Hindlimb muscle (tissue), 1 donor: ENCODE measurements around the gene ZNF865. TPM values are rescaled to one million over a fixed set of nuclear protein-coding genes. Genes with fewer than 3 reads are reported as not detected.
"Not testable (repeated sequence)": the region's sequence is repeated elsewhere in the genome, so short reads cannot be mapped to it uniquely, and the experiment has no call there.

Source experiments
- DNase-seq: peaks from one replicate; pipeline ENCODE4 v3.0.0-alpha.2; 2013
- polyA plus RNA-seq: library from polyadenylated mRNA; unstranded; fragments of 120-200 nt; gene quantifications from one replicate; pipeline ENCODE4 v1.2.1, GENCODE V29; 2013; ENCODE audit not compliant: insufficient read length

The ZNF865 gene
- polyA plus RNA-seq: 10.0 TPM

- peak; percentile 81 for DNase-seq
Observed at GRCh38 chr19:55605637-55606470, at the start of gene ZNF865. Gene ZNF865 (plus strand): TSS chr19:55605647. CDS start chr19:55613619, 7,972 bp downstream.

GRCh38 chr19:55559684-55560083 lies 45.8 kb upstream of the ZNF865 start:
- DNase-seq: no peak

- no peak for DNase-seq
Observed at GRCh38 chr19:55563261-55563690, 42.2 kb upstream of the ZNF865 start.

GRCh38 chr19:55566823-55567222 lies 38.6 kb upstream of the ZNF865 start:
- no peak for DNase-seq

- no peak for DNase-seq
Observed at GRCh38 chr19:55567708-55568328, 37.6 kb upstream of the ZNF865 start.

GRCh38 chr19:55569477-55569876 lies 36.0 kb upstream of the ZNF865 start:
- DNase-seq: not testable (repeated sequence)

GRCh38 chr19:55573929-55574328 lies 31.5 kb upstream of the ZNF865 start:
- DNase-seq: not testable (repeated sequence)

GRCh38 chr19:55576746-55577145 lies 28.7 kb upstream of the ZNF865 start:
- no peak for DNase-seq

GRCh38 chr19:55578031-55578760 lies 27.3 kb upstream of the ZNF865 start:
- no peak for DNase-seq

GRCh38 chr19:55578761-55579747 lies 26.4 kb upstream of the ZNF865 start:
- DNase-seq: no peak

- peak; percentile 58 for DNase-seq
Observed at GRCh38 chr19:55579766-55580621, 25.5 kb upstream of the ZNF865 start.

GRCh38 chr19:55580628-55581144 lies 24.8 kb upstream of the ZNF865 start, which contains the start of gene ZNF579:
Gene ZNF579 (minus strand): TSS chr19:55580848. CDS start chr19:55579639, 1,209 bp downstream.
- DNase-seq: peak; percentile 91

GRCh38 chr19:55581145-55581822 lies 24.2 kb upstream of the ZNF865 start:
- no peak for DNase-seq

- no peak for DNase-seq
Observed at GRCh38 chr19:55581823-55582223, 23.6 kb upstream of the ZNF865 start.

GRCh38 chr19:55582284-55582683 lies 23.2 kb upstream of the ZNF865 start:
- not testable (repeated sequence) for DNase-seq

- DNase-seq: not testable (repeated sequence)
Observed at GRCh38 chr19:55583897-55584296, 21.6 kb upstream of the ZNF865 start.

GRCh38 chr19:55584871-55585270 lies 20.6 kb upstream of the ZNF865 start:
- DNase-seq: no peak

- DNase-seq: peak; percentile 86
Observed at GRCh38 chr19:55585658-55586339, 19.6 kb upstream of the ZNF865 start.

- DNase-seq: peak; percentile 89
Observed at GRCh38 chr19:55586976-55587668, 18.3 kb upstream of the ZNF865 start.
